GM18499 (cell line): Measurements from ENCODE around the gene PLXNA4.

Source experiments
- ATAC-seq: cut with Tn5 transposase; IDR thresholded peaks from one replicate; pipeline ENCODE4 v1.9.1; 2021; ENCODE audit warnings: moderate number of reproducible peaks; ENCODE audit not compliant: insufficient read depth, unreplicated experiment

Gene PLXNA4

DNA sequence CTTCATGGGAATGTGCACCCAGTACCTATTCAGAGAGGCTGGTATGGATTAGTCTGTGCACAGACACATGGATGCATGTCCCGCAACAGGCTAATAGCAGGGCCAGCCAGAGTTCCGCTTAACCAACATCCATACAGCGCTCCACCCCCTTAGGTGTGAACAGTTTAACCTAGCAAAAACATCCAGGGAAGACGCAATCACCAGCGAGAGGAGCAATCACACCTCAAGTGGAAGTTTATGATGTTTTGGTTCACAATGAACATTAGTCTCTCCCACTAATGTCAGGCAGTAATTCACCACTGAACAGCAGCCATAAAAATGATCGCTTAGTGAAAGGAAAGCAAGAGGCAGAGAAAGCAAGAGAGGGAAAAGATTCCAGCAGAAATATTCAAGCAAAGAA lies 91.1 kb downstream of the PLXNA4 start:
- ATAC-seq = no peak

- no peak for ATAC-seq
Measured at GRCh38 chr7:132482866-132483265, 93.4 kb downstream of the PLXNA4 start.

DNA sequence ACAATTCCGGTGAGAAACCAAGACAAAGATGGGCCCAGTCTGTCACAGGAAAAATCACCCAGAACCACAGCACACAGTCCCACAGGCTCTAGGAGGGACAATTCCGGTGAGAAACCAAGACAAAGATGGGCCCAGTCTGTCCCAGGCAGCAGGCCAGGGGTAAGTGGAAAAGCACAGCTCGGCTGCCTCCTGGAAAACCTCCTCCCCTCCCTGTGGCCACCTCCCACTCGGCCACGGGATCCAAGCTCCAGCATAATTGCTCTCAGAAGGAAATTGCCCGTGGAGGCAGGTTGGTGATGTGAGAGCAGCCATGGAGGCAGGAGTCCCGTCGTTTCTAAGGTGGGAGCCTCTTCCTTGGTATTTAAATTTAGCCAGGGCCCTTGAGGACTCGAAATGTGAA lies 95.7 kb downstream of the PLXNA4 start:
- no peak for ATAC-seq

DNA sequence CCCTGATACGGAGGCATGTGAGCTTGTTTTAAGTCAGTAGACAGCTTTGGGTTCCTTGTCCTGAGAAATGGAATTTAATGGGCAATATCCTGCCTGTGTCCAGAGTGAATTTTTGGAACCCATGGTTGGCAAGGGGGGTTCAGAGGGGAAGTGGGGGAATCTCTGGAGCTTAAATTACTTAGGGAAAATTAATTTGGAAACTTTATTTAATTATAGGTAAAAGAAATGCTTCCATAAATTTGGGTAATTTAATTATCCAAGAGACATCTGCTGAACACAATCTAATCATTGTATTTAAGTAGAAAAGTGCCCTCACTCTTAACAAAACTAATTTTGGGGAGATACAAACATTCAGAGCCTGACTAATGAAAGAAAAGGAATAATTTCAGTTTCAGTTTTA lies 99.7 kb downstream of the PLXNA4 start:
- no peak for ATAC-seq

GRCh38 chr7:132475669-132476116 lies 100.6 kb downstream of the PLXNA4 start:
- ATAC-seq = no peak

DNA sequence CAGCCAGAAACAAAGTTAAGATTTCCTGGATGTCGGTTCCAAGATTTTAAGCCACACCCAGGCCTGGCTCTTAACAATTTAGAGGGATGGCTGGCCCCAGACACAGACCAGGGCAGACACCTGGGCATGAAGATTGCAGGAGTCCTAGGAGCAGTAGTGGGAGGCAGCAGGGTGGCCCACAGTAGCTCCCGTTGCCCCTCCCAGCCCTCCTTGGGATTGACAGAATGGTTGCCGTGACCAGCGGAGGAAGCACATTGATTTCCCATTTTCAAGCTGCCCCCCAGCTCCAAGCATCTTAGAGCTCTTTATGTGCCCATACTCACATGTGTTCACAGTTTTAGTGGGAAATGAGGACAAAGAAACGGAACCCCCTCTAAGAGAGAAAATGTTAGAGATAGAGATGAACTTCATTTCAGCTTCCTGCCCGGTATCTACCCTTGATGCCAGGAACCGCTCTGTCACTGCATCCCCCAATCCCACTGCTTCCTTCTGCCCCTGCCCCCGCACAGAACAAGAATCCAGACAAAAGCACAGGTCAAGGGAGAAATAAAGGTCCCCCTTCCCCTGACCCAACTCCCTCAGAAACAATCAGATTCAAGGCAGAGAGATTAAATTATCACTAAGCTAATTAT lies 101.1 kb downstream of the PLXNA4 start:
- no peak for ATAC-seq

DNA sequence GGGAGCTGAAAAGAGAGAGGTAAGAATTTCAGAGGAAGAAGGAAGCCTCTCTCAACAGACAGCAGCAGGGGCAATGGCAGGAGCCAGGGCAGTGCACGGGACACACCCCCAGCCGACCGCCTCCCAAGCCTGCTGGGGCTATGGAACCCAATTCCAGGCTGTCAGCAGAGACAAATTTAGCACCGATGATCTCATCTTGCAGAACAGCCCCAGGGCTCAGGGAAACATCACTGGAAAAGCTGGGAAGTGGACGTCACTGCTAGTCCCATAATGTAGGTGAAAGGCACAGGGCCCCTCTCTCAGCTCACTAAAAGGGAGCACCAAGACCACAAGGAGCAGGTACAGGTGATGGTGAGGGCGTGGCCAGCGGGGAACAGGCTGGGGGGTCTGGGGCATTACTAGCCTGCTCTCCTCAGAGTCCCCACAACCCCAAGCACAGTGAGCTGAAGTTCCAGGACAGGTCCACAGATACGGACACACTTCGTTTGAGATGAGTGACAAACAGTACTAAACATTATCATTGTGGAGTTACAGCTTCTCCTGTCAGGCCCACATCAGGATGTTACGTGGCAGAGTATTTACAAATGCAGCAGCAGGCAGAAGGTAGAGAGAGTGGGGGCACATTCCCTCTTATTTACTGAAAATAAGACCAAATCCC lies 103.7 kb downstream of the PLXNA4 start:
- no peak for ATAC-seq

GRCh38 chr7:132471515-132471914 lies 104.8 kb downstream of the PLXNA4 start:
- no peak for ATAC-seq

DNA sequence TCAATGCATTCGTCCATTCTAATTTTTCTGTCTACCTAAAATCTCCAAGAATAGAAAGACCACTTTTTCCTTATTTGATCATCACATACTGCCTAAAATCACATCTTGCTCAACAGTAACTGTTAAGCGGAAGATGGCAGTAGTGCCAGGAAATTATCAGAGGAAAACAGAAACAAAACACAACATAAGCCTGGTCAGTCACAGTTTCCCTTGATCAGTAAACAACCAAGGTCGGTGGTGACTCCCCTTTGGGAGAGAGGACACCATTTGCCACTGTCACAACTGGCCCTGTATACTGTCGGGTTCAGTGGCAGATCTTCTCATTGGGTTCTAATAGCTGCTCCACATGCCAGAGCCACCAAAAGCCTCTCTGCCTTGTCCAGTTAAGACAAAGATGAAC lies 106.6 kb downstream of the PLXNA4 start:
- no peak for ATAC-seq

DNA sequence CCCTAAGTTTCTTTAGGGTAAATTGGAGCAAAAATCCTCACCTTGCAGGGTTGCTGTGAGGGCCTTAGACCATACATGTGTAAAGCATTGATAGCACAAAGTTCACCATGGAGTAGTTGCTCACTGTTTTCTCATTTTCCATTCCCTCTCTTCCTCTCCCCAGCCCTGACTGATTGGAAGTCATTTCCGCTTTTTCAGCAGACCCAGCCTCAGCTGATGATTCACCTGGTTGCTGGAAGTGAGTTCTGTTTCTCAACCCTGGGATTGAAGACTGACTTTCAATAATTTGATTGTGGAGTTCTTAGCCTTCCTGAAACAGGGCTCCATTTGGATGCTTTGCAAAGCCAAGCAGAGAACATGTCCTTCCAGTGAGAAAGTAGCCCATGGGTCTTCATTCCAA lies 107.0 kb downstream of the PLXNA4 start:
- no peak for ATAC-seq

GRCh38 chr7:132466367-132466766 lies 109.9 kb downstream of the PLXNA4 start:
- ATAC-seq = no peak

GRCh38 chr7:132465516-132465915 lies 110.8 kb downstream of the PLXNA4 start:
- no peak for ATAC-seq

- no peak for ATAC-seq
Measured at GRCh38 chr7:132464740-132465139, 111.5 kb downstream of the PLXNA4 start.

DNA sequence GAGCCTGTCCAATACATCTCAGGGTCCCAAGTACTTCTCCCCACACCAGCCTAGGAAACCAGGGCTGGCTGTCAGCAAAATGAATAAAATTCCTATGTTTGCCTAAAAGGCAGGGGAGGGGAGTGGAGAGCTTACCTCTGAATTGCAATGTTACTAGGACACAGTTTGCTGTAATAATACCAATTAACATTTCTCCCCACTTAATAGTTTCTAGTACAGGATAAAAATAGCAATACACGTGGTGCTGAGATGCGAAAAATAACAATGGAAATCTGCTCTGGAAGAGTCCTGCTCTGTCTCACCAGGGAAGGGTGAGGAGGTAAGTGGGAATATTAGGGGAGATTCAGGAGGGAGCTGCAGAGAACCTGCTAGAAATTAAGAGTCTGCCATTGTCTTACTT lies 112.3 kb downstream of the PLXNA4 start:
- no peak for ATAC-seq

DNA sequence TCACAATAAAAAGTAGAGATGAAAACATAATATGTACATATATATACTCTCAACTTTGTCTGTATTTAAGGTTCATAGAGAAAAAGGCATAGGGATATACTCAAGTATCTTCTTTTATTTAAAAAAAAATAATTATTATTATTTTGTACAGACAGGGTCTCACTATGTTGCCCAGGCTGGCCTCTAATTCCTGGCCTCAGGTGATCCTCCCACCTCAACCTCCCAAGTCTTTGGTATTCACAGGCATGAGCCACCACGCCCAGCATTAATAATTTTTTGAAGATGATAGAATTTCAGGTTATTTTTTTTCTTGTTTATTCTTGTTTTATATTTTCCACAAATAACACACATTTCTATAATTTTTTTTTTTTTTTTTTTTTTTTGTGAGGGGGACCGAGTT lies 113.8 kb downstream of the PLXNA4 start:
- ATAC-seq = no peak

- ATAC-seq = no peak
Measured at GRCh38 chr7:132461032-132461592, 115.2 kb downstream of the PLXNA4 start.

DNA sequence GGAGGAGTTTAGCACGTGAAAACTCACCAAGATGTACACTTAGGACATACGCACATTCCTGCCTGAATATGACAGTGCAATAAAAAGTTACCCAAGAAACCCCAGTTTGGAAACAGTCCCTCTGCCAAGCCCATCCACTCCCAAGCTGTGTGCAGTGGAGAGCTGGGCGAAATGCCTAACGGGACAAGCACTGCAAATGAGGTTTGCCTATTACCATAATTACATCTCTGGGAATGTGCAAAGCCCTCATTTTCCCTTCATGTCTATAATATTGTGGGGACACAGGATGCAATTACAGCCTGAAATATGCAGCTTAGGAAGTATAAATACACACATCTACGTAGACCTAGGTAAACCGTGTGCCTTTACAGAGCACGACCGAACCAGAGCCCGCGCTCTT lies 117.5 kb downstream of the PLXNA4 start:
- no peak for ATAC-seq

GRCh38 chr7:132457658-132458057 lies 118.6 kb downstream of the PLXNA4 start:
- ATAC-seq = no peak

DNA sequence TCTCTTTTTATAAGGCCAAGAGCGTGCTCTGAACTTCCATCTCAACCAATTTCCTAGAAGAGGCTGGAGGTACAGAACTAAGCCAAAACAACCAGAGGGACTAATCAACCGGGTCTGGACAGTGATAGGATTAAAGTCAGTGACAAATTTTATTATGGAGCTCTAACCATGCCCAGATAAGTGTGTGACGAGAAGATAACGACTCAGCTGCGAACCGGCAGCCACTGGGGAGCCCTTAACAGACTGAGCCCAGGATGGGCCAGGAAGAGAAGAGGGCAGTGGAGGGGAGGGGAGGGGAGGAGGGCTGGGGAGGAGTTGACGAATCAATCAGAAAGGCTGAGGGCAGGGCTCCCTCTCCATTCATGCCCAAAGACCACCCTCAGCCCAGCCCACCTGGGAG lies 119.9 kb downstream of the PLXNA4 start:
- ATAC-seq = no peak

DNA sequence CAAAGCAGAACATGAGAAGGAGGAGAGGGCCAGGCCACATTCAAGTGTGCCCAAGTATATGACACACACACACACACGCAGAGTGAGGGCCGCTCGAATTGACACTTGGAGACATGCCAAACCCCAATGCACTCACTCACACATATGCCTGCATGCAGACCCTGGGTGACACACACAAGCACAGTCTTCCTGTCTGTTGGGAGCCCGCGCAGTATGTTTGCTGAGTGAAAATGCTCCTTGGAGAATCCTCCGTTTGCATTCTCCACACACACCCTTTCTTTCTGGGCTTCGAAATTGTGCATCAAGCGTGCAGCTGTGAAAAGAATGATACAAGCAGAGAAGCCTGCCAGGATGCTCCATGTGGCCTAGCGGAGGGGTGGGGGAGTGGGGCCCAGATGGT lies 120.9 kb downstream of the PLXNA4 start:
- no peak for ATAC-seq

DNA sequence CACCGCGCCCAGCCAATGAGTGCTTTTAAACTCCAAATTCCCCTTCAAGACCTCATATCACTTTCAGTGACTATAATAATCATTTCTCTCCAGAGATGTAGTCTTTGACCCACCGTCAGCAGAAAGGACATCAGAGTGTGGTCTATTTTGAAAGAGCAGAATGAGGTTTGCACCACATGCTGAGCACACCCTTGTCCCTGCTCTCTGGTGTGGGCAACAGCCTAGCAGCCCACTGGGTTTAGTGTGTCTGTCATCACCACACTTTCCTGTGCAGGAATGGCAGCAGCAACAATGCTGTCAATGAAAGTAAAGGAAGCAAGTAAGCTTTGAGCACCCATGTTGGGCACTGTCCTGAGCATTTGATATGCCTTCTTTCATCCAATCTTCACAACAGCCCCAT lies 122.4 kb downstream of the PLXNA4 start:
- no peak for ATAC-seq

DNA sequence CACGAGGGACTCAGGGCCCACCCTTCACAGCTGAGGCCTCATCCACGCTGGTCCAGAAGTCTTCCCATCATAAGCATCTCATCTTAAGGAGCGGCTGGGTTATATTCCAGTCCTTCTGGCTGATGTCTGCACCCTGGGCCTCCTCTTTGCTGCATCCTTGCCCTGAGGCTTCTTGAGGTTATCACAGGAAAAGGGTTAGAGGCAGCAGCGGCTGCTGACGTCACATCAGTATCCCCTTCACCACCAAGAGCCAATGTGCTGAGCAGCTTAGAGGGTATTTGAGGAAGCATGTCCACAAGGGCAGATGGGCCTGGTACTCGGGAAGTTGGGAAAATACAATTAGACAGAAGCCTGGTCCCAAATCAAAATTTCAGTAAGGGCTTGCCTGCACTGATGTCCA lies 125.1 kb downstream of the PLXNA4 start:
- ATAC-seq = no peak
